HG03521 (cell line): ENCODE data around the gene MUC5B.

ENCODE experiments used
- ATAC-seq: cut with Tn5 transposase; IDR thresholded peaks from one replicate; pipeline ENCODE4 v1.9.1; 2021; ENCODE audit warnings: mild to moderate bottlenecking, moderate library complexity; ENCODE audit not compliant: unreplicated experiment

Gene MUC5B

DNA sequence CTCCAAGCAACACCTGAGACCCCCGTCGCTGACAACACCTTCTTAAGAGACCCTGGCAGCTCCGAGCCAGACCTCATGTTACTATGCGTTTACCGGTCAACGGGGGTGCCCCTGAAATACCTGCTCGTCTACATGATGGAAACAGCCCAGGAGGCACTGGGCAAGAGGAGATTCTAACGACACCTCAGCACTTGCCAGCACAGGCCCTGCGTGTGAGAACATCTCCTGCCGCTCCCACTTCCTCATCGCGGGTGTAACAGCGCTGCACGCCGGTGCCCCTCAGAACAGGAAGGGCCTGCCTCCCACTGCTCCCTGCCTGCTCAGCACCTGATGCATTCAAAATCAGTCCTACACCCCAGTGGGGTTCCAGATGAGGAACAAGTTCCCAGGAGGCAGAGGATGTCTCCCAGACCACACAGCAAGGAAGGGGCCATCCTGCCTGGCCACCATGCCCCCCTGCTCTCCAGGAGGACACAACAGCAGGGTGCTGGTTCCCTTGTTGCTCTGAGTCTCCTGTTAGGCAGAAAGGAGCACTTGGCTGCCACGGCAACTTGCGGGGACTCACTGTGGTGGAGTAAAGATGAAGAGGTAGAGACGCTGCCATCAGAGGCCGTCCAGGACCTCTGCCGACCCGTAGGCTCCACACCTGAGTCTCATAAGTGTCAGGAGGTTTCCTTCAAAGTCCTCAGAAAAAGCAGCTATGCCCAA is 84.5 kb downstream of the MUC5B start:
- ATAC-seq = no peak

DNA sequence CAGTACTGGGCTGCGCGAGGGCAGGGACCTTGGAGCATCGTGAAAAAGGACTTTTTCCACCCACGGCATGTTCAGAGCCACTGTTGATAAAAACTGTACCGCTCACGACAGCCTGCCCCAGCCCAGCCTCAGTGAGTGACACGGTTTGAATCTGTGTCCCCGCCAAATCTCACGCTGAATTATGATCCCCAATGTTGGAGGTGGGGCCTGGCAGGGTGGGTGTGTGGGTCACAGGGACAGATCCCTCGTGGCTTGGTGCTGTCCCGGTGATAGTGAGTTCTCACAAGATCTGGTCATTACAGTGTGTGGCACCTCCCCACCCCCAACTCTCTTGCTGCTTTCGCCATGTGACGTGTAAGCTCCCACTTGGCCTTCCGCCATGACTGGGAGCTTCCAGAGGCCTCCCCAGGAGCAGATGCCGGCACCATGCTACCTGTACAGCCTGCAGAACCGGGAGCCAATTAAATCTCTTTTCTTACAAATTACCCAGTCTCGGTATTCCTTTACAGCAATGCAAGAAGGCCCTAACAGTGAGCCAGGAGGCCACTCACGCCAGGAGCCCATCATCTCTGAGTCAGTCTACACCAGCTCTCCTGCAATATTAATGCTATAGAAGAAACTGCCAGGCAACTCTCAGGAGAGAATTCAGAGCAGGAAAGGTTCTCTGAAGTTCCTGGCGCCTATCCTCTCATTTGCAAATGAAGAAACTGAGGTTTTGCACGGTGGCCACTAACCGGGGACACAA is 85.3 kb downstream of the MUC5B start:
- no peak for ATAC-seq

DNA sequence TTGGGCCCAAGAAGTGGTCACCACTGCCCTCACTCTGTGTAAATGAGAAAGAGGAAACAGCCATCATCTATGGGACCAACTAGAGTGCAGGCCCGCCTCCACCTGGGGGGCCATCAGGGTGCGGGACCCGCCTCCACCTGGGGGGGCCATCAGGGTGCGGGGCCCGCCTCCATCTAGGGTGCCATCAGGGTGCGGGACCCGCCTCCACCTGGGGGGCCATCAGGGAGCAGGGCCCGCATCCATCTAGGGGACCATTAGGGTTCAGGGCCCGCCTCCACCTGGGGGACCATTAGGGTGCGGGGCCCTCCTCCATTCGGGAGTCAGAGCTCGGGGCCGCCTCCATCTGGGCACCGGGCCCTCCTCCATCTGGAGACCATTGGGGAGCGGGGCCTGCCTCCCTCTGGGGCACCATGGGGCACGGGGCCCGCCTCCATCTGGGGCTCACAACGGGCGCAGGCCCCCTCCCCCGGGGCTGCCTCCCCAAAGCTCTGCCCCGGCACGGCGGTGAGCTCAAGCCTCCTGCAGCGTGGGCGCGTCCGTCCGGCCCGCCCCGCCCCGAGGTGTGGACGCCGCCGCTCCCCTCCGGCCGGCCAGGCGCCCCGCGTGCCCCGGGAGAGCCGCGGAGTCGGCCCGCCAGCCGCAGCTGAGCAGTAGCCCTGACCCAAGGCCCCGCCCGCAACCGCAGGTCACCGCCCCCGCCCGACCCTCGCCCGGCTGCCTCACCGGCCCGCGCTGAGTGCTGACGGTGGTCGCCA is 86.1 kb downstream of the MUC5B start:
- ATAC-seq = peak; percentile 2

DNA sequence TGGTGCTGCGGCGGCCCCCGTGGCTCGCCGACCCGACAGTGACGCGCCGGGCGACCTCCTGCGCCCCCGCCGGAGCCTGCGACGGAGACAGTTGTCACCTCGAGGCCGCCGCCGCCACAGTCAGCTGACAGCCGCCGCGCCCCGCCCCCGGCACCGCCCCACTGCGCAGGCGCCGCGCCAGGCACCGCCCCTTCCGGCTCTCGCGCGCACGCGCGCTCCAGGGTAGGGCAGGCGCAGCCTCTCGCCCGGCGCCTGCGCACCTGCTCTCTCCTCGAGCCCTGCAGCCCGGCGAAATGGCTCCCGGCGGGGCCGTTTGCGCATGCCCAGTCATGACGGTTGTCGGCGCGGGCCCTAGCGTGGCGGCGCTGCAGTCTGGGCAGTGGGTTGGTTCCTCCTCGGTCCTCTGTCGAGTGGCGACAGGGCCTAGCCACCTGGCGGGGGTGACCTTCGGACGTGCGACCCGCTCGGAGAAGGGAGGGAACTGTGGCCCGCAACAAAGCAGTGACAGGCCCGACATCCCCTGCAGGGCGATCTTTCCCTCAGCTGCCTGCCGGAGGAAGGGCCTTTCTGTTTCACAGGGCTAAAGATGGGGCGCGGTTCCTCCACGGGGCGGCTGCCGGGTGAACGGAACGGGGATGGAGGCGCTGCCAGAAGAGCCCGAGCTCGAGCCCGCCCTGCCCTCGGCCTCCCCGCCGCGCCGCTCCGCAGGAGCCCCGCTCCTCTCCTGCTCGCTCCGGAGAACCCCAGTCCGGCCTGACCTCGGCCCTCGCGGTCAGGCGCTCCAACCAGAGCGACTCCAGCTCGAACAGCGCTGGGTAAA is 86.8 kb downstream of the MUC5B start, which contains the start of gene TOLLIP:
TSS of gene TOLLIP (minus strand) at position 135 of the 820 bp plus-strand sequence. CDS start at position 1, 134 bp downstream.
- ATAC-seq = peak; percentile 74

DNA sequence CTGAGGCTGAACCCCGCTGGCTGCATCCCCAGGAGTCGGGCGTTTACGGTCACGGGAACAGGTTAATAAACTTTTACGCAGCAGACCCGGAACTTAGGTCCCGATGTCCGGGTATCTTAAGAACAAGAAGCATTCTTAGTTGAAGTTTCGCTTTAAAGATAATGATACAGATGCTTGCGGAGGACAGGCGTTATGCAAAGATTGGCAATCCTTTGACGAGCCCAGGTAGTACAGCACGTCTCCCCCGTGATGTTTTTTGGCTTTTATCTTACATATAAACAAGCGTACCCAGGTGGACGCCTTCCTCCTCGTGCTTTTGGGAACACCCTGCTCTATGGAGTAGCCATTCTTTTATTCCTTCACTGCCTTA is 87.4 kb downstream of the MUC5B start:
- no peak for ATAC-seq

DNA sequence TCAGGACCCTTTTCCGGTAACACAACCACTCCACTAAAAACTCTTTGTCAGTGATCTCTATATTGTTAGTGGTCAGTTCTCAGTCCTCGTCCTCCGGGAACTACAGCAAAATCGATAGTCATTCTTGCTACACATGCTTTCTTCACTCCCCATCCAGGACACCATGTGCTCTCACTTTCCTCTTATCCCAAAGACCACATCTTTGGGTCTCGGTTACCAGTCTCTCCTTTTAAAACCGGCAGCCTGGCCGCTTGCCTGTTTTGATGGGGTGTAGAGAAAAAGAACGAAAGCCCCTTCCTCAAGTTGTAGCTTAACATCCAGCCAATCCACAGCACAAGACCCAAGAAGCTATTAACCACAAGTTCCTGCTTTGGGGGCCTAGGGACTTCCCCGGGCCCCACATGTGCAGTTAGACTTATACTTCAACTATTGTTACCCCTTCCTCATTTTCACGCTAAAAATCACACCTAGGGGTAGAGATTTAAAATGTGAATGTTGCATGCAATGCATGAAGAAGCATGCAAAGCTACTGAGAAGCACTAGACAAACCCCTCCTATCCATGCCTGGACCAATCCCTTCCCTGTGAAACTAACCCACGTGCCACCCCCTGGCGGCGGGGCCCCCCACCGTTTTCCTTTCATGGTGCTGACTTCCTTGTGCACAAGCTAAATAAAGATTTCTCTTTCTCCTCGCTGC is 88.1 kb downstream of the MUC5B start:
- ATAC-seq = no peak
